UCSD-AML1 (cell line): ENCODE results near the gene RAP1GAP.

ENCODE experiments used
- DNase-seq: peaks from one replicate; lab custom pipeline; 2025; ENCODE audit not compliant: unreplicated experiment; lab: John Stamatoyannopoulos, UW

The RAP1GAP gene

GRCh38 chr1:21613072-21613867 lies 55.9 kb downstream of the RAP1GAP start:
- no peak for DNase-seq

- no peak for DNase-seq
Measured at GRCh38 chr1:21612057-21612456, 57.1 kb downstream of the RAP1GAP start.

DNA sequence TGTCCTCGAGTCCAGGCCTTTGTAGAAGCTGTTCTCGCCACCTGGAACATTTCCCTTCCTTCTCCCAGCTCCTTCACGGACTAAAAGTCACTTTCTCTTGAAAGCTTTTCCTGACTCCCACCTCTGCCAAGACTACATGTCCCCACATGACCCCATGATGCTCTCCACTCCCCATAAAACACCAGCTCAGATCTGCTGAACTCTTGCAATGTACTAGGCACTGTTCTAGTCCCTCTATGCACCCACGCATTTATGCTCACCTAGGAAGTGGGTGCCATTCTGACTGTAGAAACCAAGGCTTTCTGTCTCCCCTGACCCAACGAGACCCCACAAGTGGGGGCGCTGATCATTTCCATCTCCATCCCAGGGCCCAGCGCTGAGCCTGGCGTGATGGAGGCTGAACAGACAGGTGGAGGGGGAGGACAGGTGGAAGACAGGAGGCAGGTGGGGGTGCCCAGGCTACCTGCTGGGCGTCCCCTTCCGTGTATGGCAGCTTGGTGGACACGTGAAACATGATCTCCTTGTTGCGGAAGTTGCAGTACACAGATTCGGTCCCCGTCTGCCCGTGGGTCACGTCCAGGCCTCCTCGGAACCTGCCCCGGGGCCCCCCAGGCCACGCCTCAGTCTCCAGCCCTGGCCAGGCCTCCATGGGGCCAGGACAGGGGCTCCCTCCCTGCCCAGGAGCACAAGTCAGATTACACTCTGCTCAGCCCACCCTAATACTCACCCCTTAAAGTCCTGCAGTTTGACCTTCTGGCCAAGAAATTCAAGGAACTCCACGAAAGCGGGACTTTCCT lies 58.0 kb downstream of the RAP1GAP start:
- no peak for DNase-seq

GRCh38 chr1:21610027-21610426 lies 59.1 kb downstream of the RAP1GAP start:
- no peak for DNase-seq

- no peak for DNase-seq
Measured at GRCh38 chr1:21608798-21609197, 60.4 kb downstream of the RAP1GAP start.

- no peak for DNase-seq
Measured at GRCh38 chr1:21607549-21608529, 61.3 kb downstream of the RAP1GAP start.

DNA sequence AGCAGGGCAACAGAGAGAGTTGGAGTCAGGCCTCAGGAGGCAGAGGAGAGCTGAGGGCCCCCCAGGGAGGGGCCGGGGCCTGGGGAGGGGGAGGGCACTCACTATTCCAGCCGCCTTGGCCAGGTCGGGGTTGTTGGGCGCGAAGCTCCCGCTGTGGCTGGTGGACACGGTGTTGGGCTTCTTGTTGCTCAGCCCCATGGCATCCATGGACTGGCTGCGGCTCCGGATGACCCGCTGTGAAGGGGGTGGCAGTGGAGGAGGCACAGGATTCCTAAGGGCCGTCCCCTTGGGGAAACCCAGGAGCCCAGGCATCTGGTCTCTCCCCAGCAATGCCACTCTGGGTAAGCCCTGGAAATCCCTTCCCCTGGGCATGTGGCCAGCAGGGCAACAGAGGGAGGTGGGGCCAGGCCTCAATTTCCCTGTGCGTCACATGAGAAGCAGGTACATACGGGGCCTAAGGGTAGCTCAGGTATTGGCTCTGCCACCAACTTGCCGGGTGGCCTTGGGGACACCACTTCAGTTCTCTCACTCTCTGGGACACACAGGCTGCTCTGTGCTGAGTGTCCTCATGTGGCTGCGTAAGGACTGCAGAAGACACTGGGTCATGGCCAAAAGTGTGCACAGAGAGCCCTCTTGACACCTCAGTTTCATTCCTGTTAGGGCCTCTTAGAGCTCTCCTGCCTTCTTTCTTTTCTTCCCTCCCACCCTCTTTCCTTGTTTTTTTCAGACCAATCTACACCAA lies 63.0 kb downstream of the RAP1GAP start:
- no peak for DNase-seq

- no peak for DNase-seq
Measured at GRCh38 chr1:21605012-21605715, 64.0 kb downstream of the RAP1GAP start.

GRCh38 chr1:21604208-21604957 lies 64.8 kb downstream of the RAP1GAP start:
- no peak for DNase-seq

DNA sequence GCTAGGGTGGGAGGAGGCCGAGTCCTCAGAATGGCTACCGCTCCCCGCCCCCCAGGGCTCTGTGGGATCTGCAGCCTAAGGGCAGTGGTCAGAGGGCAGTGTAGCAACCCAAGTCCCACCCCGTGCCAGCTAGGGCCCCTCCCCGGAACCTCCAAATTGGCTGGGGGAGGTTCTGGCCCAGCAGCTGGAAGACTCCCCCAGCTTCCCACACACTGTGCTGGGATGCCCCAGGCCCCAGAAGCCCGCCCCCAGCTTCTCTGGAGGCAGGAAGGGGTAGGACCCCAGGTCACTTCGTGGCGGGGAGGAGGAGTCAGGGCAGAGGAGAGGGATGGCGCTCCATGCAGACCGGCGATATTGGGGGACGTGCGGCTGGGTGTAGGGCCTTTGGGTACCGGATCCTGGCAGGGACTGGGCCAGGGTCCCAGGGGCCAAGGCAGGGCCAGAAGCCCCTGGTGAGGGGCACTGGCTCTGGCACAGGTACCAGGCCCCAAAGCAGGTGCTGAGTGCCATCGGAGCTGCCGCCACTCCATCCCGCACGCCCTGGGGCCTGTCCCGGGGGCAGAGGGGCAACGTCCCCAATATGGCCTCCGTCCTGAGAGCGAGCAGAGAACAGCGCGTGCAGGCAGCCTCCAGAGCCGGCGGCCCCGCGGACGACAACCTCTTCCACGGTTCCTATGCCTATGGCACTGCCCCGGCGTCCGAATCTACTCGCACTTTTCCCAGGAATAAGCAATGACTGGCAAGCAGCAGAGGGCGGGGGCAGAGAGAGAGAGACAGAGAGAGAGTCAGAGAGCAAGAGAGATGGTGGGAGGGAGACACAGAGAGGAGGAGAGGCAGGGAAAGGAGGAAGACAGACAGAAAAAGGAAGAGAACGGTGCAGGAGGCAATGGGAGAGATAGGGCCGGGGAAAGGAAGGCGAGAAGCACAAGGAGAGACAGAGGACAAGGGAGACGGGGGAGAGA lies 65.7 kb downstream of the RAP1GAP start:
- no peak for DNase-seq

DNA sequence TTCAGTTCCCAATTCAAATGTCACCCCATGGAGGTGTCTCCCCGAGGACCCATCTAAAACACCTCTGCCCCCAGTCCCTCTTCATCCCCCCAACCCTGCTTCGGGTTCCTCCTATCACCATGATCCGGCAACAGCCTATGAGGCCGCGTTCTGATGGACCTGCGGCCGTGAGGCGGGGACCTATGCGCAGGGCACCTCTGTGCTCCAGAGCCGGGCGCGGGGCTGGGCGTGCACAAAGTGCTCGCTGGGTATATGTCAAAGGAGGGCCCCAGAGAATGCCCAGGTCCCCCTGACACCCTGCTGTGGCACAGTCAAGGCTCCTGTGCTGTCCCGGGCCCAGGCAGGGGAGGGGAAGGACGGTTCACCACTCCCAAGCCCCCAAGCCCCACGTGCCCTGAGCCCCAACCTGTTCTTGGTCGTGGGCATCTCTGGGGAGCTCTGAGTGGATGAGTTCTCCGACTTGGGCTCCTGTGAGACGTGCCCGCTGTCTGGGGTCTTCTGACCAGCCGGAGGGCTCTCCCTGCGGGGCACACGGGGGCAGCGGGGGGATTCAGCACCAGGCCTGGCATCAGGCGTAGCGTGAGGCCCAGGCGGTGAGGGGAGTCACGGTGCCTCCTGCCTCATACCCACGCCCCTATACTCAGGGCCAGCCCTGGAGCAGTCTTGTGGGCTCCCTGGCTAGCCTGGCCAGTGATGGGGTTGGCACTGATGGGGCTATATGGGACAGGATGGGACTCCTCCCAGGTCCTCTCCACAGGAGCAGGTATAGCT lies 67.7 kb downstream of the RAP1GAP start:
- DNase-seq = no peak

- no peak for DNase-seq
Measured at GRCh38 chr1:21599402-21599801, 69.8 kb downstream of the RAP1GAP start.

DNA sequence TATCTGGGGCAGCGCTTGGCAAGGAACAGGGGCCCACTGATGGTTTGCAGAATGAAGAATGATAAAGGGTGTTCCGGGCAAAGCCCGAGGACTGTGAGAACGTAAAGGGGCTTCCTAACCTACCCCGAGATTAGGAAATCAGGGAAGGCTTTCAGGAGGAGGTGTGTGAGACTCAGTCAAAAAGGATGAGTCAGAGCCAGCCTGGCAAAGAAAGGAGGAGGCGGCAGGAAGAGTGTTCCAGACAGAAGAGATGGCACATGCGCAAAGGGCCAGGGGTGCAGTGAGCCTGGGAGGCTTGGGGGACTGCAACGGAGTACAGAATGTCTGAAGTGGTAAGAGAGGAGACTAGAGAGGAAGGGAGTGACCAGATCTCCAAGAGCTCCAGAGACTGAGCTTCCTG lies 70.3 kb downstream of the RAP1GAP start:
- no peak for DNase-seq

- no peak for DNase-seq
Measured at GRCh38 chr1:21598417-21598816, 70.7 kb downstream of the RAP1GAP start.

DNA sequence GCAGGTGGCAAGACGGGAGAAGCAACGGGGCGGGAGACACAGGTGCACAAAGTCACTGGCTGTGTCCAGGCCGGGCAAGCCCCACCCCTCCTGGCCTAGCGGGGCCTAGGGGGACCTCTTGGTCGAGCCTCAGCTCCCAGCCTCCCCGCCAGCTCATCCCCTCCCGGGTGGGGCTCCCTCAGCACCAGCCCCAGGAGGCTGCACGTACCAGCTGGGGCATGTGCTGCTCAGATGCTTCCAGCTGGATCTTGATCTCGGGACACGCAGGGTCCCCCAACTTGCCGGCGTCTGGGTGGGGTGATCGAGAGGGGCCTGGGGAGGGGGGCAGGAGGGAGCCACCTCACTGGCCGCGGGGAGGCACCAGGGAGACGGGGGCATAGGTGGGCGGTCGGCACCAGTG lies 71.4 kb downstream of the RAP1GAP start:
- no peak for DNase-seq

DNA sequence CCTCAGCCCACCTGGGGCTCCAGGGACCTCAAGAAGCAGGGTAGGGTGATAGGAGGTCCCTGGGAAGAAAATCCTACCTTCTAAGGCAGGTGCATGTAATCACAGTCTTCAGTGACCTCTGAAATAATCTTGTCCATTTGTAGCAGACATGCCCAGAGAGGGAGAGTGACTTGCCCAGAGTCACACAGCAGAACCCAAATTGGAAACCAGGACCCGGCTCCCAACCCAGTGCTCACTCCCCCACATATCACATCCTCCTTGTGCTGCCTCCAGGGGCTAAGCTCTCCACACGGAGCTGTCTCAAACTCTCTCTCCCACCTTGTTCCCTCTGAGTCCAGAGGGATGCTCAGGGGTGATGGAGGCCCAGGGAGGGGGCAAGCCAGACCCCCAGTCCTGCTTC lies 72.5 kb downstream of the RAP1GAP start:
- DNase-seq = no peak

DNA sequence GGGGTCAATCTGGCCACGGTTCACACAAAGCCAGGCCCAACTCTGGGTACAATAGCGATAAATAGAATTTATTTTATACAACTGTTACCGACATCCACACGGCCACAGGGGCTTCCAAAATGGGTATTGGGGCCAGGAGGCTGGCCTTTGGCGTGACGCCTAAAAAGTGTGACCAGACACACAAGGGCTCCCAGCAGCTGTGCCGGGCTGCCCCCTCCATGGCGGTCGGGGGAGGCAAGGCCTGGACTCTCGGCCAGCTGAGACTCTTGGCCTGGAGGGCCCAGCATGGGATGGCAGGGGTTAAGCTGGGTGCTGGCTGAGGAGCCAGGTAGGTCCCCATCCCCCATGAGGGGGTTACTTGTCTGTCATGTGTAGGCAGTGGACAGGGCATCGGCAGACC lies 73.0 kb downstream of the RAP1GAP start:
- DNase-seq = no peak
